Skeletal muscle satellite cell (primary cell): ENCODE measurements around the gene TFF2.

ENCODE experiments used
- H3K27me3 ChIP-seq: 2 replicates; pipeline ENCODE4 v1.7.0; 2013; ENCODE audit warnings: low read length; ENCODE audit not compliant: control insufficient read depth, insufficient read depth
- H3K36me3 ChIP-seq: 2 replicates; pipeline ENCODE4 v1.7.0; 2013; ENCODE audit warnings: mild to moderate bottlenecking, control low read depth, low read length; ENCODE audit not compliant: insufficient read depth
- H3K4me1 ChIP-seq: 2 replicates; pipeline ENCODE4 v1.7.0; 2013; ENCODE audit warnings: low read length; ENCODE audit not compliant: control insufficient read depth, insufficient read depth
- H3K4me2 ChIP-seq: 2 replicates; pipeline ENCODE4 v1.7.0; 2013; ENCODE audit warnings: mild to moderate bottlenecking, low read length
- H3K4me3 ChIP-seq: 2 replicates; pipeline ENCODE4 v1.7.0; 2013; ENCODE audit warnings: low read length
- H3K9ac ChIP-seq: 2 replicates; pipeline ENCODE4 v1.7.0; 2013; ENCODE audit warnings: mild to moderate bottlenecking, low read depth, low read length, moderate library complexity
- H3K9me3 ChIP-seq: replicated peaks from 2 replicates; pipeline ENCODE4 v1.7.0; 2013; ENCODE audit warnings: mild to moderate bottlenecking, control low read depth, low read length

Gene TFF2

GRCh38 chr21:42390696-42391095 lies 39.9 kb upstream of the TFF2 start:
- H3K4me3 ChIP-seq: no peak overlapping the region
- H3K27me3 ChIP-seq: peaks cover 10% of the 10 kb centered on the region
- no peak overlapping the region for H3K4me2 ChIP-seq
- H3K9ac ChIP-seq: no peak overlapping the region
- H3K9me3 ChIP-seq: no peaks in the 10 kb centered on the region
- H3K4me1 ChIP-seq: no peaks in the 10 kb centered on the region
- no peaks in the 10 kb centered on the region for H3K36me3 ChIP-seq

- Histone ChIP-seq H3K9ac (no peak overlapping the region), H3K27me3 (peaks cover 9% of the 10 kb centered on the region), H3K9me3 (no peaks in the 10 kb centered on the region), H3K4me2 (no peak overlapping the region), H3K4me1 (no peaks in the 10 kb centered on the region), H3K36me3 (no peaks in the 10 kb centered on the region), H3K4me3 (no peak overlapping the region)
These were observed 39.4 kb upstream of the TFF2 start for GRCh38 chr21:42390193-42390592.

GRCh38 chr21:42389449-42389835 lies 38.6 kb upstream of the TFF2 start:
- Histone ChIP-seq H3K4me2 (no peak overlapping the region), H3K9me3 (no peaks in the 10 kb centered on the region), H3K4me3 (no peak overlapping the region), H3K4me1 (no peaks in the 10 kb centered on the region), H3K9ac (no peak overlapping the region), H3K27me3 (peaks cover 3% of the 10 kb centered on the region), H3K36me3 (no peaks in the 10 kb centered on the region)

GRCh38 chr21:42388740-42389448 lies 38.1 kb upstream of the TFF2 start:
- H3K36me3 ChIP-seq: no peaks in the 10 kb centered on the region
- H3K4me3 ChIP-seq: no peak overlapping the region
- H3K9me3 ChIP-seq: no peaks in the 10 kb centered on the region
- H3K4me2 ChIP-seq: no peak overlapping the region
- no peaks in the 10 kb centered on the region for H3K4me1 ChIP-seq
- peaks cover 3% of the 10 kb centered on the region for H3K27me3 ChIP-seq
- H3K9ac ChIP-seq: no peak overlapping the region

GRCh38 chr21:42387843-42388340 lies 37.1 kb upstream of the TFF2 start:
- no peaks in the 10 kb centered on the region for H3K9me3 ChIP-seq
- peaks cover 3% of the 10 kb centered on the region for H3K27me3 ChIP-seq
- no peak overlapping the region for H3K4me3 ChIP-seq
- no peak overlapping the region for H3K4me2 ChIP-seq
- H3K9ac ChIP-seq: no peak overlapping the region
- no peaks in the 10 kb centered on the region for H3K36me3 ChIP-seq
- no peaks in the 10 kb centered on the region for H3K4me1 ChIP-seq

GRCh38 chr21:42387164-42387563 lies 36.4 kb upstream of the TFF2 start:
- Histone ChIP-seq H3K4me2 (no peak overlapping the region), H3K9ac (no peak overlapping the region), H3K4me1 (no peaks in the 10 kb centered on the region), H3K9me3 (no peaks in the 10 kb centered on the region), H3K27me3 (peaks cover 3% of the 10 kb centered on the region), H3K36me3 (no peaks in the 10 kb centered on the region), H3K4me3 (no peak overlapping the region)

- Histone ChIP-seq H3K9me3 (no peaks in the 10 kb centered on the region), H3K9ac (no peak overlapping the region), H3K36me3 (no peaks in the 10 kb centered on the region), H3K27me3 (peaks cover 3% of the 10 kb centered on the region), H3K4me1 (no peaks in the 10 kb centered on the region), H3K4me2 (no peak overlapping the region), H3K4me3 (no peak overlapping the region)
These were observed 35.3 kb upstream of the TFF2 start for GRCh38 chr21:42386034-42386591.

- peaks cover 3% of the 10 kb centered on the region for H3K27me3 ChIP-seq
- no peak overlapping the region for H3K4me2 ChIP-seq
- no peak overlapping the region for H3K4me3 ChIP-seq
- no peaks in the 10 kb centered on the region for H3K9me3 ChIP-seq
- no peaks in the 10 kb centered on the region for H3K4me1 ChIP-seq
- no peak overlapping the region for H3K9ac ChIP-seq
- no peaks in the 10 kb centered on the region for H3K36me3 ChIP-seq
These were observed 34.8 kb upstream of the TFF2 start for GRCh38 chr21:42385619-42386018.

GRCh38 chr21:42384989-42385388 lies 34.2 kb upstream of the TFF2 start:
- no peaks in the 10 kb centered on the region for H3K4me1 ChIP-seq
- no peak overlapping the region for H3K9ac ChIP-seq
- H3K36me3 ChIP-seq: no peaks in the 10 kb centered on the region
- no peak overlapping the region for H3K4me3 ChIP-seq
- no peak overlapping the region for H3K4me2 ChIP-seq
- H3K9me3 ChIP-seq: no peaks in the 10 kb centered on the region
- H3K27me3 ChIP-seq: peaks cover 3% of the 10 kb centered on the region

- peaks cover 3% of the 10 kb centered on the region for H3K27me3 ChIP-seq
- H3K9ac ChIP-seq: no peak overlapping the region
- H3K9me3 ChIP-seq: no peaks in the 10 kb centered on the region
- no peak overlapping the region for H3K4me2 ChIP-seq
- H3K36me3 ChIP-seq: no peaks in the 10 kb centered on the region
- no peak overlapping the region for H3K4me3 ChIP-seq
- no peaks in the 10 kb centered on the region for H3K4me1 ChIP-seq
These were observed 33.6 kb upstream of the TFF2 start for GRCh38 chr21:42384156-42384945.

GRCh38 chr21:42383331-42383730 lies 32.5 kb upstream of the TFF2 start:
- Histone ChIP-seq H3K9ac (no peak overlapping the region), H3K9me3 (no peaks in the 10 kb centered on the region), H3K4me1 (no peaks in the 10 kb centered on the region), H3K36me3 (no peaks in the 10 kb centered on the region), H3K4me3 (no peak overlapping the region), H3K4me2 (no peak overlapping the region), H3K27me3 (peaks cover 3% of the 10 kb centered on the region)
